ENCODE data around the gene HBS1L.
"Not testable (repeated sequence)": the region's sequence is repeated elsewhere in the genome, so short reads cannot be mapped to it uniquely, and the experiment has no call there.

HBS1L gene

GRCh38 chr6:135073756-135074393 is 19.3 kb upstream of the HBS1L start:
- DNase-seq: no peak

DNA sequence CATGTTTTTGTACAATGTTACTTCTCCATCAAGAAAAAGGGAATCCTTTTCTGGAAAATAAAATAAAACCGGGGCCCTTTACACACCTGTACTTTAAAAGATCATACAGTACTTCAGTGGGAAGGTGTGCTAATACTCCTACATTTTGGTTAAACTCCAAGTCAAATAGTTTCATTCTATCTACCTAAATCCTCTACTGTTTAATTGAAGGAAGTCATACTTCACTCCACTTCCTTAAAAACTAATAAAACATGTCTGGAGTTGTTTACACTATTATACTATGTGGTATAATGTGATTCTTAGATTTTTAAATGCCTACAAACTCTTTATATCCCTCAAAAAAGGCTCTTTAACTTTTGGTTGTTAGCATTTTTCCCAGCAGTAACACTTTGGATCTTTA is 18.6 kb upstream of the HBS1L start:
- no peak for DNase-seq

- no peak for DNase-seq
Observed at GRCh38 chr6:135072753-135073152, 18.1 kb upstream of the HBS1L start.

DNA sequence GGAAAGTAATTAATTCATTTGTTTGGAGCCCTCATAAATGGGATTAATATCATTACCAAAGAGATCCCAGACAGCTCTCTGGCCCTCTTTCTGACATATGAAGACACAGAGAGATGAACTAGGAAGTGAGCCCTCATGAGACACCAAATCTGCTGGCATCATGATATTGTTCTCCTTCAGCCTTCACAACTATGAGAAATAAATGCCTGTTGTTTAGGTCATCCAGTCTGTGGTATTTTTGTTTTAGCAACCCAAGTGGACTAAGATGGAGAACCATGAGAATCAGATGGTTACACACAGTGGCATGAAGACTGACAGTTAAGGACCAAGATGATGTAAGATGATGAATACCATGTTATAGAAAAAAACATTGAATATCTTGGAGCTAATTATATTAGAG is 16.9 kb upstream of the HBS1L start:
- DNase-seq: no peak

- no peak for DNase-seq
Observed at GRCh38 chr6:135067911-135068310, 13.3 kb upstream of the HBS1L start.

DNA sequence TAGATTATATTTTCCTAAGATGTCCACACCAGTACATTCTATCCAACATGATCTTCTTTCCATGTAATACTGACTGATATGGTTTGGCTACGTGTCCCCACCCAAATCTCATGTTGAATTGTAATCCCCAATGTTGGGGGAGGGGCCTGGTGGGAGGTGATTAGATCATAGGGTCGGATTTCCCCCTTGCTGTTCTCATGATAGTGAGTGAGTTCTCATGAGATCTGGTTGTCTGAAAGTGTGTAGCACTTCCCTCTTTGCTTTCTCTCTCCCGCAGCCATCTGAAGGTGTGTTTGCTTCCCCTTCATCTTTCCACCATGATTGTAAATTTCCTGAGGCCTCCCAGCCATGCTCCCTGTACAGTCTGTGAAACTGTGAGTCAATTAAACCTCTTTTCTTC is 12.2 kb upstream of the HBS1L start:
- DNase-seq: no peak

DNA sequence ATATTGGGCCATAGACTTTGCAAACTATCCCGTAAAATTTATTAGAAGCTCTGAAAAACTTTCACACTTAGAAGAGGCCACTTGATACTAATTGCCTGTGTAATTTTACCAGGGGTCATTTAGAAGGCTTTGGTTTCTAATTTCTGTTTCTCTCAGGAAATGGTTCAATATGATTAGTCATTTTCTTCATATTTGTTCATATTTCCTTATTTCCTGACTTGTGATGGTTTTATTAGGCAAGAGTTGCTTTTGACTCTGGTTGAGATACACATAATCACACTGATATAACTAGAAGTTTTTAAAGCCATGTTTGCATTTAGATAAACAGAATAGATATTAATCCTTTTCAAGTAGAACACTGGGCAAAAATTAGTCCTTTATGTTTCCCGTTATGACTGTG is 11.8 kb upstream of the HBS1L start:
- DNase-seq: no peak

GRCh38 chr6:135064586-135064985 is 10.0 kb upstream of the HBS1L start:
- DNase-seq: no peak

- DNase-seq: no peak
Observed at GRCh38 chr6:135063926-135064325, 9.3 kb upstream of the HBS1L start.

GRCh38 chr6:135062735-135063134 is 8.1 kb upstream of the HBS1L start:
- no peak for DNase-seq

- no peak for DNase-seq
Observed at GRCh38 chr6:135060076-135060475, 5.5 kb upstream of the HBS1L start.

- DNase-seq: not testable (repeated sequence)
Observed at GRCh38 chr6:135058299-135058698, 3.7 kb upstream of the HBS1L start.

GRCh38 chr6:135056632-135057031 is 2.0 kb upstream of the HBS1L start:
- DNase-seq: no peak

DNA sequence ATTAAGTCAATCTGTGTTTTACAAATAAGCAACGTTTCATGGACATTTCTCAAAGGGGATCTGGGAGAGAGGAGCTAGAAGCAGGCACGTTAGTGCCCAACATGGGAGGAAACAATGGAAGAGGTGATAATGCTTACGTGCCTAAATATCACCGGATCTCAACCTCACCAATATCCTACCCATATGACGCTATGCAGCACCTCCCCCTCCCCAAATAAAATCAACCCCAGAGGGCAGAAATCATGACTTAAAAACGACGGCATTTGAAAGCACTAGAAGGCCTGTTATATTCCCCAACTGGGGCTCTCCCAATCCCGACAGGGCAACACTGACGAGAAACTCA is 425 bp downstream of the HBS1L start:
- DNase-seq: no peak

- no peak for DNase-seq
Observed at GRCh38 chr6:135053406-135053805, 1.2 kb downstream of the HBS1L start.

DNA sequence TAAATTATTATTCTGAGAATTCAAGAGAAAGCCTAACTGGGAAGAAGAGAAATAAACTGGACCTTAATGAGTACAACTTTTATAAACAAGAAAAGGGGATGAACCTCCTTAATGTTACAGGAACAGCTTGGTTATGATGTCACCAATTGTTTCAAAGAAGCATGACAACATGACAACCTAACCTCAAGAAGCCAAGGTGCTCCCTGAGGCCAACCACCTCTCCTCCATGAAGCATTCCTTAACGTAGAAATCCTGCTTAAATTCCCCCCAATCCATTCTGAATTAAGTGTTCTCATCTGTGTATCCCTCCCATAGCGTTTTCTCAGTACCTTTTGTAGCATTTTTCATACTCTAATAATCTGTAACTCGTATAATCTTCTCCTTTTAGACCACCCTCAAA is 1.7 kb downstream of the HBS1L start:
- no peak for DNase-seq

DNA sequence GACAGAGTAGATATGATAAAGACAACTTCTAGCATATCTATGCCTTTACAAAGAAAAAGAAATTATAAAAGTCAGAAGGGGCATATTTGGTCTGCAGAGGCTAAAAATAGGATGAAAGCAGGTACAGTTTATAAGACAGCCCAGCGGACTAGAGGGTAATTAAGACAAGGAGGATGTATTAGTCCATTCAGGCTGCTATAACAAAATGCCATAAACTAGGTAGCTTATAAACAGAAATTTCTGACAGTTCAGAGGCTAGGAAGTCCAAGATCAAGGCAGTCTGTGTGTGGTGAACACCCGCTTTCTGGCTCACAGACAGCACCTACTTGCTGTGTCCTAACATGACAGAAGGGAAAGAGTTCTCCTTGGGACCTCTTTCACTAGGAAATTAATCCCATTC is 5.7 kb downstream of the HBS1L start:
- DNase-seq: no peak

DNA sequence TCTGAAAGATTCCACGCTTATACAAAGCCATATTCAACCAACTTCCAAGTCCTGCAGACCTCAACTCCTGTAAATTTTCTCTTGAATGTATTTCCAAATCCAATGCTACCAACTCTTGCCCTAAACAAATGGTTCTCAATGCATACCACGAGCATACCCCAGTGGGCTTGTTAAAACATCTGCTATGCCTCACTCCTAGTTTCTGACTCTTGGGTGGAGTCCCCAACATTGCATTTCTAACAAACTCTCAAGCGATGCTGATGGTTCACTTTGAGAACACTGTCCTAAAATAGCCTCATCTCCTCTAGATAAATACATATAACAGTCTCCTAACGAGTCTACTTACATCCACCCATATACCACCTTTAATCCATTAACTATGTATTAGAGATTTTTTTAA is 7.3 kb downstream of the HBS1L start:
- no peak for DNase-seq

DNA sequence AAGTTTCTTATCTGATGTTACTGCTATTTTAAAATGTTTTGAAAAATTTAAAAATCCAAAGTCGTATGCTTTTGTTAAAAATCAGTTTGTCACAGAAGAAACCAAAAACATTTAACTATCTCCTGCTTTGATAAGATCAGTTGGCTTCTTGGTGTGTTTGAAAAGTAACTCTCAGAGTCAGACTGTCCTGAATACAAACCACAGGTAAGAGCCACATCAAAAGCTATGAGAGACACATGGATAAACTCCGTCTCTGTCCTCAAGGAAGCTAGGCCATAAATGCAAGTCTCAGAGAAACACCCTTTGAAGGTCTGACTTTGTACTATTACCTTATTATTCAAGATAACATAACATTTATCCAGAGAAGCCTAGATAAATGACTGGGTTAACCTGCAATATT is 7.7 kb downstream of the HBS1L start:
- DNase-seq: no peak

- DNase-seq: no peak
Observed at GRCh38 chr6:135044639-135045038, 10.0 kb downstream of the HBS1L start.

DNA sequence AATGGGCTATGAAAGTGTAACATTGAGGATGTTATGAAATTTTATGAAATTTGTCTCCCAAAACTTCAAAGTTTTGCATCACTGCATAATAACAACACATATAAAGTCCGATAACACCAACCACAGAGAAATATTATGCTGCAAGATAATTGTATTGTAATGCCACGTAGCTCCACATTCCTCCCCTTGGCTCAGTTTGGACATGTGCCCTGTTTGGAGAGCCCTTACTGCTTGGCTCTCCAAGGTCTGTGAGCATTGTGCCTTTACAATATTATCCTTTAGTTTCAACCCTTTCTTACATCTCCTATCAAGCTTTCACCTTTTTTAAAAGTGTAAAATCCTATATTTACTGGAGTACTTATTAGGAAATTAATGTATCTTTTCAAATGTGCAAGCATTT is 10.8 kb downstream of the HBS1L start:
- DNase-seq: no peak

DNA sequence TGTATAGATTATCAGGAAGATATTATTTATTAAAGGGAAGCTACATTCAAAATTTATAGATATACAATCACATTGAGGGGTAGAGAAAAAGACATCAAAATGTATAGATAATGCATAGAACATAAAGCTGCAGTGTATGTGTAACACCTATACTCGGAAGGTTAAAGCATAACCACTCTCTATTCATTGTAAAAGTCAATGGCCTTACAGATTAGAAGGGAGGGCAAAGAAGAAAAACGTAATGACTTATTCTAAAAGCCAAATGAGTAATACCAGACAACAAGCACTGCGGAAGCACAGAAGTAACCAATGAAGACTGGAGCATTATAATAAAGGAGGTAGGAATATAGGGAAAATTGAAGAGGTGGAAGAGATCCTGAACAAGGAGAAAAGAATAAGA is 11.3 kb downstream of the HBS1L start:
- DNase-seq: no peak

GRCh38 chr6:135038335-135038734 is 16.3 kb downstream of the HBS1L start:
- no peak for DNase-seq

GRCh38 chr6:135037541-135037940 is 17.1 kb downstream of the HBS1L start:
- no peak for DNase-seq

DNA sequence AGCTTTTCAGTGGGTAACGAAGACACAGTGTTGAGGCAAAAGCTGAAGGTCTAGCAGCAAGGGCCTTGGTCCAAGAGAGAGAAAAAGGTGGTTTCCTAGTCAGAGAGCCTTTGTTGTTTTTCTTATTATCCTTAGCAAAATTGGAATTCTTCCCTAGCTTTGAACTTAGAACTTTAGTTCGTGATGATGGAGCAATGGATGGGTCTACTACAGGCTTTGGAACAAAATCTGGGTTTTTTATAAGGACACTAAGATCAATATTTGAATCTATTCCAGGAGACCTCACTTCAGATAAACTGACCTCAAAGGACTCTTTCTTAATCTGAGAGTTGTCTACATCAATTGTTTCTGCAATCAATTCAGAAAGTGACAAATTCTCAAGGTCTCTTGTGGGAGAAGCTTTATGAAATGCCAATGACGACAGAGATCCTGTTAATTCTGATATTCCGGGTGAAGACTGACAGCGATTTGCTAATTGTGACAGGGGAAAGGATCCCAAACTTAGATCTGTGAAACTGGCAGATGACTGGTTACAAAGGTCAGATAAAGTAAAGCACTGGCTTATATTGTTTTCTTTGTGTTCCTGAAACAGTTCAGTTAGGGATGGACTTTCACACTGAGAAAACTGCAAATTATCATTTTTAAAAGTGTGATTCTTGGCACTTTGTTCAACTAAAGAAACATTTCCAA is 17.7 kb downstream of the HBS1L start:
- DNase-seq: no peak

All from activated CD8-positive, alpha-beta memory T cell treated with anti-CD3 and anti-CD28 coated beads, Interleukin-2, amount 50 U/mL, for 4 hours (primary cell).